ENCODE measurements around the gene HYDIN.
"Not testable (repeated sequence)": the region's sequence is repeated elsewhere in the genome, so short reads cannot be mapped to it uniquely, and the experiment has no call there.

The HYDIN gene

DNA sequence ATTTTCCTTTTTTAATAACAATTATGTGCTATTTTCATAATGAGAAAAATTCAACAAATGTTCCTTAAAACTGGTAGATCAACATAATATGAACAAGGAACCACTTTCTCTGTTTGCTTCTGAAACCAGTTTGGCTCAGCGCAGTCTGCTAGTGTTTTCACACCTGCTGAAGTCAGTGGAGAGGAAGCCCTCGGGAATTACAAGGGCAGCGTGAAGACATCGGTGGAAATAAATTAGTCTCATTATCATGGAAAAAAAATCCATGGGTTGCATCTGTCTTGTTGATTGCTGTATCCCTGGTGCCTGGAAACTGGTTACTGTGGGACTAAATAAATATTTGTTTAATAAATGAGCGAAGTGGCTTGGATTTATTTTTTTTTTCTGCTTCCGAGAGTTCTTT, 245.8 kb downstream of the HYDIN start:
- DNase-seq, result not testable (repeated sequence)

DNA sequence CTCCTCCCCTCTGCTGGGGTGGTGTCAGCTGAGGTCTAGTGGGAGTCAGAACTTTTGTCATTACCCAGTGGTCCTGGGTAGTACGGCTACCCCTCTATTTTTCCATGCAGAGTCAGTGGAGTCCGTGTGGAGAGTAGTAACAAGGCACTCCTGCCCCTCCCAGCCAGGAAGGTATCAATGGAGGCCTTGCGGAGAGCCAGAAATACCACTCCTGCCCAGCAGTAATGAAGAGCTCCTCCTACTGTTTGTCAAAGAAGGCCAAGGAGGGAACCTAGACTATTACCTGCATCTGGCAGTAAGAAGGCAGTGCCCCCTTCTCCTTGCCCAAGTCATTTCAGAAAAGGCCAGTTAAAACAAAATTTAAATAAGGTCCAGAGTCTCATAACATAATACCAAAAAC, 262.2 kb downstream of the HYDIN start:
- not testable (repeated sequence) for DNase-seq

DNA sequence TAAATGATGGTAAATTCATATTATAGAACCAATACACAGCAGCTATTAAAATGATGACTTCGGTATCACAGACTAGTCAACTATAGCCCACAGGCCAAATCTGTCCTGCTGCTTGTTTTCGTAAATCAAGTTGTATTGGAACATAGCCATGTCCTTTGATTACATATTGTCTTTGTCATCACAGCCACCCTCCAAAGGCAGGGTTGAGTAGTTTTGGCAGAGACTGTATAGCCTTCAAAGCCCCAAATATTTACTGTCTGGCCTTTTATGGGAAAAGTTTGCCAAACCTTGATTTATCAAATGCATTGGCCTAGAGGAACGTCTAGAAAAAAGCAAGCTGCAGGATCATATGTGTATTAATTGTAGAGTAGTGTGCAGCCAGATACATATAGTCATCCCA, 270.4 kb downstream of the HYDIN start:
- DNase-seq, result not testable (repeated sequence)

DNA sequence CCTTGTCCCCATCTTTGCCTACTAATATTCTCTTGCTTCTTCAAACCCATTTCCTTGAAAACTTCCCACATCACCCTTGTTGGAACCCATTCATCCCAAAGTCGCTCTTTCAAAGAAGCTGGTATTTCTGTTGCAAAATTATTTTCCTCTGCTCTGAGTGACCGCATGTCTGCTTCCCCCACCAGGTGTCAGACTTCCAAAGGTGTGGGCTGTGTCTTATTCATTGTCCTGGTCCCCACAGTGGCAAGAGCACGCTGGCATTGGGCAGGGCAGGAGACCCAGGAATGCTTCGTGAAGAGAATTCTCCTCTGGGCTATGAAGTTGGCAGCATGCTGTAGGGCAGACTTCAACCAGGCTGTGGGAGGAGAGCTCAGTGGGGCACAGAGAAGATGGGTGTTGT, 275.6 kb downstream of the HYDIN start:
- not testable (repeated sequence) for DNase-seq

DNA sequence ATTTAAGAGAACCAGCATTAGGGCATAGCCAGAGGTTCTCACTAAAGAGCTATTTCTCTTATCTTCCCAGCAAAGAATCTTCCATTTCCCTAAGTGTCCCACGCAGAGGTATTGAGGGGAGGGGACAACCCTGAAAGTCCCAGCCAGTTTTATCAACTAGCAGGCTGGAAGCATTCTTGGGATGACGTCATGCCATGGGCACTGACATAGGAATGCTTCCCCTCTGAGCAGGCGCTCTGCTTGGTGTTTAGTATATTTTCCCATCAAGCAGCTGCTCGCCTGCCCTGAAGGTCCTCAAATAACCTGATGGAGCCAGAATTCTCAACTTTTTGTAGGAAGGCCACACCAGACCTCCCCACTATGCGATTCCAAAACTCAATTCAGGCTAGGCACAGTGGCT, 276.7 kb downstream of the HYDIN start:
- DNase-seq, result not testable (repeated sequence)

DNA sequence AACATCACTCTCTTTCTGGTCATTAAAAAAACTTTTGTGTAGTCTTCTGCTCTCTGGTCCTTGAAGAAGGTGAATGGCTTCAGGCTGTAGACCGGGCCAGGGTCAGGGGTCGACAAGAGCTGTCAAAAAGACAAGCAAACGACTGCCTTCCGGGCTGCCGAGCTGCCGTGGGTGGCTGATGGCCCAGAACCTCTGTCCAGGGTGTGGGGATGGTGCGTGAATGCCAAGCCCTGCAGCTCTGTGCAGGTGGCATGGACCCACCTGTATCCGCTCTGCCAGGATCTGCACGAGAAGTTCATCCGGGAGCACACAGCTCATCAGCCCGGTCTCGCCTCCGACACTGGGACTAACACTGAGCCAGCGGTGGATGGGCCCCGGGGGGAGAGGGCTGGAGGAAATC, 287.0 kb downstream of the HYDIN start:
- DNase-seq, result not testable (repeated sequence)

DNA sequence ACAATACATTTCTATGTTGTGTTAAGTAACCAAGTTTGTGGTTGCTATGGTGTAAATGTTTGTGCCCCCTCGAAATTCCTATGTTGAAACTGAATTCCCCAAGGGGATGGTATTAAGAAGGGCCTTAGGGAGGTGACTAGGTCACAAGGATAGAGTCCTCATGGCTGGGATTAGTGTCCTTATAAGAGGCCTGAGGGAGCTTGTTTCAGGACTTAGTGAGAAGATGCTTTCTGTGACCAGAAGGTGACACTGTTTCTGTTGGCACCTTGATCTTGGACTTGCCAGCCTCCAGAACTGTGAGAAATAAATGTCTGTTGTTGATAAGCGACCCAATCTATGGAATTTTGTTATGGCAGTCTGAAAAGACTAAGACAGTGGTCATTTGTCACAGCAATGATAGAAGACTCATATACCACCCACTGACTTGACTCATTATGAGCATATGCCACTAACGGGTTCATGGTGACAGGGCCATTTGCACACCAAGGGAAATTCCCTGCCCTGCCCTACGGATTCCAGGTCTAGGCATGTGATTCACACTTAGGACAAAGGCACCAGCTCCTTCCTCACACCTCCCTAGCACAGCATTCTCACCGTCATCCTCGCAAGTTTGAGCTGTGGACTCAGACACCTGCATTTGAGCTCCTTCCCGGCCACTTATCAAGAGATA, 290.7 kb downstream of the HYDIN start:
- not testable (repeated sequence) for DNase-seq

DNA sequence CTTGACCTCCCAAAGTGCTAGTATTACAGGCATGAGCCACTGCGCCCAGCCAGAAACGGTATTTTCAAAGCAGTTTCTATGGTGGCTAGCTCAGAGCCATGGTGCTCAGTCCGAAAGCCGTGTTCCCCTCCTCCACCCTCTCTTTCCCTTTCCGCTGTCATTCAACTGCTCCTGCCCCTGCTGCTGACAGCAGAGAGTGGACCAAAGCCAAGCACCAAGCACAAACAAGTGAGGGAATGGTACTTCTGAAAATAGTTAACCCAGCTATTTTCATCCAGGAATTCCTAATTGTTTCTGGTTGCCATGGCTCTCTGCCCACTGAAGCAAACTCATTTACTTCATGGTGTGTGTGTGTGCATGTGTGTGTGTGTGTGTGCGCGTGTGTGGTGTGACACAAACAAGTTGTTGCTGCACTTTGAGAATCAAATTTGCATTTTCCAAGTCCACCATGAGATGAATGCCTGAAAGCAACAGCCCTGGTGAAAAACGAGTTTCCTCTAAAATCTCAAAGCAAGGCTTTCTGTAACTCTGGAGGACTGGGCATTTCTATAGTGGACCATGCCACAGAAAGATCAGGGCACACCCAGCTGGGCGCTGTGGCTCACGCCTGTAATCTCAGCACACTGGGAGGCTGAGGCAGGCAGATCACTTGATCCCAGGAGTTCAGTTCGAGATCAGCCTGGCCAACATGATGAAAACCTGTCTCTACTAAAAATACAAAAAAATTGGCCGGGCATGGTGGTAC, 293.6 kb downstream of the HYDIN start:
- DNase-seq, result not testable (repeated sequence)

DNA sequence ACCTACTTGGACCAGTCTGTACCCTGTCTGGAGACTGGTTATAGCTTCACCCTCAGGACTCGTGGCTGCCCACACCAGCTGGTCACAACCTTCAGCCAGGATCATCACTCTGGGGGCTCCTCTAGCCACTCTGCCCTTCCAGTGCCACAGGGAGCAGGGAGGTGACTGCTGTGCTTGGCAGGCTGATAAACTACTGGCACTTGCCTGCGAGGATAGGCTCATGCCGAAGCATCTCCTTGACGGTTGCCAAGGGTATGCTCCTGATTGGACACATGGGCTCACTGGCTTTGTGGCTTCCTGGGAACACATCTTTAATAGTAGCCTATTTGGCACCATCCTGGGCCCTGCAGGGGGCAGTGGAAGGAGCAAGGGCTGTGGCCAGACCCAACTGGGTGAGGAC, 295.2 kb downstream of the HYDIN start:
- not testable (repeated sequence) for DNase-seq

DNA sequence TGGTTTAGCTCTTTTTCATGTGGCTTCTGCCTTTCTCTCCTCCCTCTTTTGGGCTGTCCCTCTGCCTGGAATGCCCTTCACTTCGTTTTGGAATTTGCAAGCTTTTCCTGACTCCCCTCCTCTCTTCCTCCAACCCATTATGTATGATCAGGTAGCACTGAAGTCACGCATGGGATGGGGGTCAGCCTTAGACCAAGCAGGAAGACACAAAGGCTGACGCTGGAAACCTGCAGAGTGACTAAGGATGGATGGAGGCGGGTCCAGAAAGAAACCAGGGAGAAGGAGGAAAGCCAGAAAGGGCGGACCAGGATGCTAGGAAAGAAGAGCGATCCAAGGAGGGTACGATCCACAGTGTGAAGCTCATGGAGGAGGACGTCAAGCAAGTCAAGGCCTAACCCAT, 296.8 kb downstream of the HYDIN start:
- not testable (repeated sequence) for DNase-seq

DNA sequence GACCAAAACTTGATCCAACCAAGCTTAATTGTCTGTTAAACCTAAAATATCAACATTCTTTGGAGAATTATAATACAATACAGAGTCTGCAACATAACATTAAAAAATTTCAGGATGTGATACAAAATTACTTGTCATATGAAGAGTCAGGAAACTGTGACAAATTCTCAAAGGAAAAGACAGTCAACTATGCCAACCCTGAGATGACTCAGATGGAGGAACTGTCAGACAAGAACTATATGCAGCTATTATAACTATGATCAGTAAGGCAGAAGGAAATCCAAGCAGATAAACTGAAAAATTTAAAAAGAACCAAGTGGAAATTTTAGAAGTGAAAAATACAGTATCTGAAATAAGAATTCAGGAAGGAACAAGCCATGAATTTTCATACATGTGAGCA, 299.8 kb downstream of the HYDIN start:
- DNase-seq, result not testable (repeated sequence)

DNA sequence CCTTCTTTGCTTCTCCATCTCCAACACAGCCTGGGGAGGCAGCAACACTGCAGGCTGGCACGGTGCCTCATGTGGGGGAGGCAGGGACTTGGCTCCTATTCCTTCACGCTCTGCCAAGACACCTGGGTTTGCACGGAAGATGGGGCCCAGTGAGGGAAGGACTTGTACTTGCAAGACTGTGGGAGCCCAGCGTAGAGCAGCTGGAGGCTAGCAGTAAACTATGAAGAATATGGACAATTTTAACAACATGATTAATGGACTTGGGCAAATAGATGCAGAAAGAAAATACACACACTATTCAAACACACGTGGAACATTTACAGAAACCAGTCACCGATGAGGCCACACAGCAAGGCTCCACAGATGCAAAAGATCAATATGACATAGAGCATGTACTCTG, 308.4 kb downstream of the HYDIN start:
- DNase-seq, result peak; percentile 18

DNA sequence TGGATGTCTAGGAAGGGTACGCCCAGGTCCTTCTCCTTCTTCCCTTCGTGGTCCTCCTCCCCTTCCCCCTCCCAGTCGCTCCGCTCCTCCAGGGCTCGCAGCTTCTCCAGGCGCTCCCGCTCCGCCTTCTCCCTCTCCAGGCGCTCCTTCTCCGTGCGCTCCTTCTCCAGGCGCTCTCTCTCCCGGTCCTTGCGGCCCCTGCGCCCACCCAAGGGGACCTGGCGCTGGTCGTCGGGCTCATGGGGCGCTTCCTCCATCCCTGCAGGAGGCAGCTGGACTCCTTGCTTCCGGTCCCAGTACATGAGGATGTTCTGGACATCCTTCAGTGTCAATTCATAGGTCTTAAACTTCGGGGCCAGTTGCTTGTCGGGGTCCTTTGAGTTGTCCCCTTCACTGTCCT, 309.9 kb downstream of the HYDIN start:
- DNase-seq, result not testable (repeated sequence)

DNA sequence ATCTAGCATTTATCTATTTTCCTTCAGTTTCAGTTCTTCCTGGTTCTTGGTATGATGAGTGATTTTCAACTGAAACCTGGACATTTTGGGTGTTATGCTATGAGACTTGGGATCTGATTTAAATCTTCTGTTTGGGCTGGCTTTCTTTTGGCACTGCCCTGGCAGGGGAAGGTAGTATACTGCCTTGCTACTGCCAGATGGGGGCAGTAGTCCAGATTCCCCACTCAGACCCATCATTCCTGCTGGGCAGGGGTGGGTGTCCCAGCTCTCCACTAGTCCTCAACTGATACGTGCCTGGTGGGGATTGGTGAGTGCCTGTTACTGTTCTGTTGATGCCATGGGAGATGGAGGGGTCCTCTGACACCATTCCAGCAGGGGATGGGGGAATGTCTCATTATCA, 342.3 kb downstream of the HYDIN start:
- DNase-seq, result not testable (repeated sequence)

DNA sequence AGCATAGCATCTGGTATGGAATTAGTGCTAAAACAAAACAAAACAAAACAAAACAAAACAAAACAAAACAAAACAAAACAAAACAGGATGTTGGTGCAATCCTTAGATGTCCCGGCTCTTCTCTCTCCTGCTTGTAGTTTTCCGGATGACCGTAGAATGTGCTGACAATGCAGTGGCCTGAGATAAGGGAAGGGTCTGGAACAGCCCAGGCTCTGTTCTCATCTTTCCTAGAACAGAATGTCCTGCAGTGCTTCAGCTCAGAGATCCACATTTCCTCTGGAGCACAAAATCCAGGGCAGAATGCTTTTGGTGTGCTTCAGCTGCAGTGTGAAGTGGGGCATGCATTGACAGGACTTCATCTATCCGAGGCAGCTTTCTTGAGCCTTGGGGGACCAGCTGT, 345.9 kb downstream of the HYDIN start:
- not testable (repeated sequence) for DNase-seq

DNA sequence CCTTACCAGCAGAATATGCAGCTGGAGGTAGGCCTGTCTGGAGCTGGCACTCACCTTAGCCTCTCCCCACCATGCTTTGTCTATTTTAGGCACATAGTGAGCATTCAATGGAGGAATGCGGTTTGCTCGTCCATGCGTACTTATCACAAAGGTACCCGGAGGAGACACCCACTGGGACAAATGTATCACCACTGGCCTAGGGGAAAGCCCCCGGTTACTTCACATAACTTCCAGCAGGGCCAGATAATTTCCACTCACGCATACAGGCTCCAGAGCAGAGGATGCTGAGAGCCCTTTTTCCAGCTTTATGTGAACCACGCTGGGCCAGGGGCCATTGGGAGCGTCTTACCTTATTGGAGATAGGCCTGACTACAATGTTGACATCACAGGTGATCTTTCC, 348.2 kb downstream of the HYDIN start:
- DNase-seq, result not testable (repeated sequence)

DNA sequence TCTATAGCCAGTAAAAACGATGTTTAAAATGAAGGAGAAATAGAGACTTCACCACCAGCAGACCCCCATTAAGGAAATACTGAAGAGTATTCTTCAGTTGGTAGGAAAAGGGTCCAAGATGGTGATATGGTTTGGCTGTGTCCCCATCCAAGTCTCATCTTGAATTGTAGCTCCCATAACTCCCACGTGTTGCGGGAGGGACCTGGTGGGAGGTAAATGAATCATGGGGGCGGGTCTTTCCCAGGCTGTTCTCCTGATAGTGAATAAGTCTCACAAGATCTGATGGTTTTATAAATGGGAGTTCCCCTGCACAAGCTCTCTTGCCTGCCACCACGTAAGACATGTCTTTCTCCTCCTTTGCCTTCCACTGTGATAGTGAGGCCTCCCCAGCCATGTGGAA, 352.6 kb downstream of the HYDIN start:
- not testable (repeated sequence) for DNase-seq

DNA sequence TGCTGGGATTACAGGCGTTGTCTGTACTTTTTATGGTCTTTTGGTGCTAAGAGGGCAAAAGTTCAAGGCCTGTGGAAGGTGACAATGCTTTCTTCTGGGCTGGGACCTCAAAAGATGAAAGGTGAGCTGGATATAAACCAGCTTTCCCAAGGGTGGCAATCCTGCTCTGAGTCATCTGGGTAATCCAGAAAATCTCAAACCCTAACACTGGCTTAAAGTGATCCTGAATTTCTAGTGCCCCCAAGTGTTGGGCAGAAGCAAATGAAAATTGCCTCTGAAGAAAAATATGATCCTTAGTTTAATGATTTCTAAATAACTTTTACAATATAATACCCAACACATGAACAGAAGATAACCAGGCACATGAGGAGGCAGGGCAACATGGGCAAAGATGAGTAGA, 354.1 kb downstream of the HYDIN start:
- not testable (repeated sequence) for DNase-seq

DNA sequence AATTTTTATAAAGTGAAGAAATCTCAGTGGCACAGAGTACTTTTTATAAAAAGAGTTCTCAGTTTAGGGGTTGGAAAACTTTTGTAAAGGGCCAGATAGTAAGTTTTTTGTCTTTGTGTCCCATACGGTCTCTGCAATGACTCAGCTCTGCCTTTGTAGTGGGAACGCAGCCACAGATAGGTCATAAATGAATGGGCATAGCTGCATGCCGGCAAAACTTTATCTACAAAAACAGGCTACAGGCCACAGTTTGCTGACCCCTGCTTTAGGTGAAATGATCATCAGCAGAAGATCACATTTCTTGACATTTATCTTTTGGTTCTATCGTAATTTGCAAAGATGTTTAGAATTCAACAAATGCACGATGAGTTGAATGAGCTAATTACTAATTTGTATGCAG, 365.8 kb downstream of the HYDIN start:
- not testable (repeated sequence) for DNase-seq

DNA sequence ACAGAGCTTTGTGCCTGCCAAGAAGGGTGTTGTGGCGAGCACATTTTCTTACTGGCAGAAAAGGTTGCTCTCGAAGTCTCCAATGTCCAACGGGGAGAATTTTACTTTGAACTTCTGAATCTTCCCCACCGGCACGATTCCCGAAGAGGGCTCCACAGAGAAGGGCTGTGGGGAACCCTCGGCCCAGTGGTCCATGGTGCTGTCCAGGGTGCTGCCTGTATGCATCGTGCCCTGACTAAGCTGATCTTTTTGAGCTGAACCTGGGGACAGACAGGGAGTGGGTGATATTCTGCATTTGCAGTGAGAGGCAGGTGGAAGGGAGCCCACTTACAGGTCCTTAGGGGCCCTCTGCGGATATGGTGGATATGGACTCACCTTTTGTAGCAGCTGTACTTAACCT, 368.5 kb downstream of the HYDIN start:
- not testable (repeated sequence) for DNase-seq

DNA sequence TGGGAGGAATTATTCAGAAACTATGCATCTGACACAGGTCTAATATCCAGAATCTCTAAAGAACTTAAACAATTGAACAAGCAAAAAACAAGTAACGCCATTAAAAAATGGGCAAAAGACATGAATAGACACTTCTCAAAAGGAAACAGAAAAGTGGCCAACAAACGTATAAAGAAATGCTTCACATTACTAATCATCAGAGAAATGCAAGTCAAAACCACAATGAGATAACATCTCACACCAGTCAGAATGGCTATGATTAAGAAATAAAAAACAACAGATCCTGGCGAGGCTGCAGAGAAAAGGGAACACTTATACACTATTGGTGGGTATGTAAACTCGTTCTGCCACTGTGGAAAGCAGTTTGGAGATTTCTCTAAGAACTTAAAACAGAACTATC, 379.2 kb downstream of the HYDIN start:
- not testable (repeated sequence) for DNase-seq

DNA sequence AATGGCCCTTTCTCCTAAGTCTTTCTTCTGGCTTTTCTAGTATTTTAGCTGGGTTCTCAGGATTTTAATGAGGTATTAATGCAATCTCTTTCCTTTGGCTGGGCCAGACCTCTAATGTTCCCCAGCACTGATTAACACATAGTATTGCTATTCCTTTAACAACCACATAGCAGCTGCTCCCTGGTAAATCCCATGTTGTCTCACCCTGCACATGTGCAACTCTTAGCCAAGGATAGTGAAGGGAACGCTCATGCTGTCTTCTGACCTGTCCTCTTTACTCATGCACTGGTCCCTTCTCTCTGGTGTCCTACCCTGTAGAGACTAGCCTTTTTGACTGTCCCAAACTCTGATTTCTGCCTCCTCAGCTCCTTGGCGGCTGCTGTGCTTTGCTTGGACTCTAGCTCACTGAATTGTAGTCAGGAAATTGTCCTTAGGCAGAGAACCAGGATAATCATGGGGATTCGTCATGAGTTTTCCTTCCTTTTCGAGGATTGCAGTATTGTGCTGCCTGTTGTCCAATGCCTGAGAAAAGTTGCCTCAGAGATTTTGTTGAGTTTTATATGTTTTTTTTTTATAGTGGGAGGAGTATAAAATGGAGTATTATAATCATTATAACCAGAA, 406.9 kb downstream of the HYDIN start:
- not testable (repeated sequence) for DNase-seq

DNA sequence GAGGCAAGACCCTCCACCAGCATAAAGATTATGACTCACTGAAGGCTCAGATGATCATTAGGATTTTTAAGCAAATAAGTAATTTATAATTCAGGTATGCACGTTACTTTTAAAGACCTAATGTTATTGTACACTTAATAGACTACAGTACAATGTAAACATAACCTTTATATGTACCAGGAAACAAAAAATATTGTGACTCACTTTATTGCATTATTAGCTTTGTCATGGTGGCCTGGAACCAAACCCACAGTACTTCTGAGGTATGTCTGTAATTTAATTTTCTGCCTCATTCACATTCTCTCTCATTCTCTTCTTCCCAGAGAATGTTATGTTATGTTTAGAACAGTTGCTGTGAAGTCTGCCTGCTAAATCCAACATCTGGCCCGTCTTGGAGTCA, 407.8 kb downstream of the HYDIN start:
- DNase-seq, result not testable (repeated sequence)

DNA sequence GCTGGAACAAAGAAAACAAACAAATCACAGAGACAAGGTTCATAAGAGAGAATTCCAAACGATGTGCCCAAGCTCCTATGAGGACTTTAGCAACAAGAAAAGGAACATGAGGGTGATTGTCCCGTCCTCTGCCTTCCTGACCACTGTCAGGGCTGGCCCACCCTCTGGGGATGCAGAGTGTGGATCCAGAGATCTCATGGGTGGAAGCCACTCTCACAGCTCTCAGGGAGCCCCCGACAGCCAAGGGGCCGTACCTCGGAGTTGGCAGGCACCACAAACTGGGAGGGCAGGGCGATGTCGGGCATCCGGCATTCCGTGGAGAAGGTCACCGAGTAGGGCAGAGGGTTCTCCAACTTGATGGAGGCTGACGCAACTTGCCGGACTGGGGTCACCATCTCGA, 412.4 kb downstream of the HYDIN start:
- not testable (repeated sequence) for DNase-seq
